Neural cell (in vitro differentiated cells): ENCODE measurements around the gene FAM20C. TPM values are rescaled to one million over a fixed set of nuclear protein-coding genes. Genes with fewer than 3 reads are reported as not detected.

ENCODE experiments used
- H2AFZ ChIP-seq: fragments of 200-600, 300-800 bp; sonication (generic), shearing (Covaris generic); 2 replicates; pipeline ENCODE4 v1.6.0; 2014; ENCODE audit warnings: low read depth, mild to moderate bottlenecking, antibody characterized with exemption, low read length, moderate library complexity
- H3F3A ChIP-seq: fragments of 200-600 bp; shearing (Covaris generic); 2 replicates; pipeline ENCODE4 v1.6.1; 2016; ENCODE audit warnings: mild to moderate bottlenecking, moderate library complexity, mixed read lengths, antibody characterized with exemption, low read length; ENCODE audit not compliant: insufficient read depth, poor library complexity, severe bottlenecking
- H3K27ac ChIP-seq: fragments of 200-600, 300-800 bp; sonication (generic), shearing (Covaris generic); 2 replicates; pipeline ENCODE4 v1.5.1; 2014; ENCODE audit warnings: mild to moderate bottlenecking, low read length, moderate library complexity
- H3K27me3 ChIP-seq: fragments of 300-800, 200-600 bp; sonication (generic), shearing (Covaris generic); 2 replicates; pipeline ENCODE4 v1.6.0; 2014; ENCODE audit warnings: mild to moderate bottlenecking, low read depth, low read length, moderate library complexity; ENCODE audit not compliant: insufficient read depth
- H3K36me3 ChIP-seq: fragments of 300-800, 200-600 bp; sonication (generic), shearing (Covaris generic); 2 replicates; pipeline ENCODE4 v1.5.1; 2014; ENCODE audit warnings: mild to moderate bottlenecking, antibody characterized with exemption, low read length, moderate library complexity; ENCODE audit not compliant: insufficient read depth
- H3K4me2 ChIP-seq: fragments of 300-800, 200-600 bp; sonication (generic), shearing (Covaris generic); 2 replicates; pipeline ENCODE4 v1.6.0; 2014; ENCODE audit warnings: mild to moderate bottlenecking, low read length
- H3K4me3 ChIP-seq: fragments of 300-800, 200-600 bp; sonication (generic), shearing (Covaris generic); 2 replicates; pipeline ENCODE4 v1.5.1; 2014; ENCODE audit warnings: mild to moderate bottlenecking, low read length, moderate library complexity
- H3K79me2 ChIP-seq: fragments of 200-600 bp; shearing (Covaris generic); replicated peaks from 2 replicates; pipeline ENCODE4 v1.6.0; 2014; ENCODE audit warnings: mild to moderate bottlenecking, low read length, moderate library complexity; ENCODE audit not compliant: insufficient read depth
- H3K9ac ChIP-seq: fragments of 300-800, 200-600 bp; sonication (generic), shearing (Covaris generic); 2 replicates; pipeline ENCODE4 v1.6.1; 2016; ENCODE audit warnings: mild to moderate bottlenecking, low read length, mixed read lengths
- H3K9me2 ChIP-seq: fragments of 200-600 bp; shearing (Covaris generic); 2 replicates; pipeline ENCODE4 v1.6.1; 2016; ENCODE audit warnings: mild to moderate bottlenecking, low read length, mixed read lengths; ENCODE audit not compliant: insufficient read depth
- H3K9me3 ChIP-seq: fragments of 200-600, 300-800 bp; sonication (generic), shearing (Covaris generic); 2 replicates; pipeline ENCODE4 v1.6.1; 2016; ENCODE audit warnings: mild to moderate bottlenecking, mixed run types, low read length, moderate library complexity, mixed read lengths
- H4K20me1 ChIP-seq: fragments of 200-600 bp; shearing (Covaris generic); 2 replicates; pipeline ENCODE4 v1.6.1; 2016; ENCODE audit warnings: mild to moderate bottlenecking, mixed run types; ENCODE audit not compliant: insufficient read depth
- EP300 ChIP-seq: fragments of 450-650 bp; conservative IDR thresholded peaks from 2 replicates; pipeline ENCODE4 v1.6.1; 2014; ENCODE audit warnings: antibody characterized with exemption, mild to moderate bottlenecking, moderate library complexity; ENCODE audit not compliant: poor library complexity, severe bottlenecking
- EZH2 ChIP-seq: fragments of 200-600, 300-800 bp; shearing (Covaris generic), sonication (generic); IDR thresholded peaks from 2 replicates; pipeline ENCODE4 v1.6.1; 2014; ENCODE audit warnings: antibody characterized with exemption, low read length, borderline replicate concordance, mild to moderate bottlenecking; ENCODE audit not compliant: insufficient read depth, poor library complexity, severe bottlenecking
- POLR2AphosphoS5 ChIP-seq: IDR thresholded peaks from 2 replicates; pipeline ENCODE4 v1.6.1; 2012
- RAD21 ChIP-seq: fragments of 450-650 bp; conservative IDR thresholded peaks from 2 replicates; pipeline ENCODE4 v1.6.1; 2014; ENCODE audit warnings: antibody characterized with exemption, mild to moderate bottlenecking, moderate library complexity
- REST ChIP-seq: IDR thresholded peaks from 2 replicates; pipeline ENCODE4 v1.6.1; 2012; ENCODE audit warnings: borderline replicate concordance
- SMC3 ChIP-seq: fragments of 450-650 bp; conservative IDR thresholded peaks from 2 replicates; pipeline ENCODE4 v1.6.1; 2014; ENCODE audit warnings: antibody characterized with exemption, mild to moderate bottlenecking, moderate library complexity; ENCODE audit not compliant: poor library complexity
- TAF1 ChIP-seq: IDR thresholded peaks from 2 replicates; pipeline ENCODE4 v1.6.1; 2012; ENCODE audit warnings: low read depth
- polyA plus RNA-seq: library from polyadenylated mRNA; depleted of rRNA; stranded (reverse); fragments of >200 nt; gene quantifications from 2 replicates; pipeline ENCODE4 v1.2.3, GENCODE V29; 2014
- TF ChIP-seq, protein P1 (sequence below): fragments of 450-650 bp; IDR thresholded peaks from 2 replicates; pipeline ENCODE4 v1.5.1; 2014; ENCODE audit warnings: antibody characterized with exemption, mild to moderate bottlenecking, moderate library complexity; ENCODE audit not compliant: poor library complexity, severe bottlenecking

FAM20C gene
- polyA plus RNA-seq, 1 donor from 2014 or later: 22.7 TPM

DNA sequence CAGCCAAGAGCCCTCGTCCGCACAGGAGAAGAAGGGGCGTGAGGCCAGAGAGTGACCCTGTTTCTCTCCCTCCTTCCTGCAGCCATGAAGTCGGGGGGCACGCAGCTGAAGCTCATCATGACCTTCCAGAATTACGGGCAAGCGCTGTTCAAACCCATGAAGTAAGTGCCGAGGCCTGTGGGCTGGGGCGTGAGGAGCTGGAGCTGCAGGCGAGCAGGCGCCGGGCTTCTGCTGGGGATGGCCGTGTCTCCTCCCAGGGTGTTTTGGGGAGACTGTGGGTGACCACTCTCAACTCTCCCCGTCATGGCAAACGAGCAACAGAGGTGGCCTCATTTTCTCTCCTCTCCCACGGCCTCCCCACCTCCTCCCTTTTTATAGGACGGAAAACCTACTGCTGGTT, 16.4 kb downstream of the FAM20C start:
- TF ChIP-seq, protein P1, sequence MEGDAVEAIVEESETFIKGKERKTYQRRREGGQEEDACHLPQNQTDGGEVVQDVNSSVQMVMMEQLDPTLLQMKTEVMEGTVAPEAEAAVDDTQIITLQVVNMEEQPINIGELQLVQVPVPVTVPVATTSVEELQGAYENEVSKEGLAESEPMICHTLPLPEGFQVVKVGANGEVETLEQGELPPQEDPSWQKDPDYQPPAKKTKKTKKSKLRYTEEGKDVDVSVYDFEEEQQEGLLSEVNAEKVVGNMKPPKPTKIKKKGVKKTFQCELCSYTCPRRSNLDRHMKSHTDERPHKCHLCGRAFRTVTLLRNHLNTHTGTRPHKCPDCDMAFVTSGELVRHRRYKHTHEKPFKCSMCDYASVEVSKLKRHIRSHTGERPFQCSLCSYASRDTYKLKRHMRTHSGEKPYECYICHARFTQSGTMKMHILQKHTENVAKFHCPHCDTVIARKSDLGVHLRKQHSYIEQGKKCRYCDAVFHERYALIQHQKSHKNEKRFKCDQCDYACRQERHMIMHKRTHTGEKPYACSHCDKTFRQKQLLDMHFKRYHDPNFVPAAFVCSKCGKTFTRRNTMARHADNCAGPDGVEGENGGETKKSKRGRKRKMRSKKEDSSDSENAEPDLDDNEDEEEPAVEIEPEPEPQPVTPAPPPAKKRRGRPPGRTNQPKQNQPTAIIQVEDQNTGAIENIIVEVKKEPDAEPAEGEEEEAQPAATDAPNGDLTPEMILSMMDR: no peak
- TF ChIP-seq REST: no peak
- no peak for TF ChIP-seq EZH2
- no peak for TF ChIP-seq TAF1
- TF ChIP-seq RAD21: no peak
- TF ChIP-seq POLR2AphosphoS5: no peak
- TF ChIP-seq SMC3: no peak
- TF ChIP-seq EP300: no peak
- Histone ChIP-seq H3K9me3 (no peaks in the 10 kb centered on the region), H3K36me3 (no peaks in the 10 kb centered on the region), H3K4me2 (no peak overlapping the region), H3K9me2 (no peaks in the 10 kb centered on the region), H3K79me2 (no peaks in the 10 kb centered on the region), H4K20me1 (no peaks in the 10 kb centered on the region), H3K27ac (no peak overlapping the region), H3K4me3 (no peak overlapping the region), H3K9ac (no peak overlapping the region), H3K27me3 (no peaks in the 10 kb centered on the region), H2AFZ (no peak overlapping the region), H3F3A (no peaks in the 10 kb centered on the region)

DNA sequence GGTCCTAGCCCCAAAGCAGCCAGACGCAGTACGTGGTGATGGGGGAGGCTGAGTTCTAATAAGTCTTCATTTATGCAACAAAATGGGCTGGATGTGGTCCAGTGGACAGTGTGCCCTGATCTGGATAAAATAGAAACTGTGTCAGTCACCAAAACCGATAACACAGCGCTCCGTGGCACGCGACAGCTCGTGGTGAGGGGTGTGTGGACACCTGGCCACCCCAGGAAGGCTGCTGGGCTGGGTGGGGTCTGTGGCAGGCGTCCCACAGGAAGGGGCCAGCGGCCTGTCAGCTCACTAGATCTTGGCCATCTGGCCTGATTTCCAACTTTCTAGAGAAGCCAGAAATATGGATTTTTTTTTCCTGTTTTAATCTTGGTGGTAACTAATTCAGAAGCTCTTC, 17.0 kb downstream of the FAM20C start:
- no peaks in the 10 kb centered on the region for H3K36me3 ChIP-seq
- no peak overlapping the region for H3K27ac ChIP-seq

GRCh38 chr7:209906-210305, 17.5 kb downstream of the FAM20C start:
- TF ChIP-seq SMC3 (no peak), EP300 (no peak)
- TF ChIP-seq, protein P1: no peak
- no peak overlapping the region for H3K4me2 ChIP-seq
- H2AFZ ChIP-seq: no peak overlapping the region
- H3K9me2 ChIP-seq: no peaks in the 10 kb centered on the region
- H3K27ac ChIP-seq: no peak overlapping the region
- H3K4me3 ChIP-seq: no peak overlapping the region
- no peaks in the 10 kb centered on the region for H3K36me3 ChIP-seq
- H3F3A ChIP-seq: no peaks in the 10 kb centered on the region
- H3K27me3 ChIP-seq: no peaks in the 10 kb centered on the region
- H3K79me2 ChIP-seq: no peaks in the 10 kb centered on the region
- H4K20me1 ChIP-seq: no peaks in the 10 kb centered on the region
- no peak overlapping the region for H3K9ac ChIP-seq
- no peaks in the 10 kb centered on the region for H3K9me3 ChIP-seq

More for the DNA sequence above, 17.0 kb downstream of the FAM20C start:
- Histone ChIP-seq H4K20me1 (no peaks in the 10 kb centered on the region), H2AFZ (no peak overlapping the region), H3K9me2 (no peaks in the 10 kb centered on the region), H3K4me3 (no peak overlapping the region), H3F3A (no peaks in the 10 kb centered on the region), H3K9ac (no peak overlapping the region), H3K27me3 (no peaks in the 10 kb centered on the region), H3K79me2 (no peaks in the 10 kb centered on the region), H3K9me3 (no peaks in the 10 kb centered on the region), H3K4me2 (no peak overlapping the region)
- TF ChIP-seq RAD21: no peak
